ENCODE results near the gene SRPRB.
"Not testable (repeated sequence)": the region's sequence is repeated elsewhere in the genome, so short reads cannot be mapped to it uniquely, and the experiment has no call there.

SRPRB gene

GRCh38 chr3:133779626-133780203, 25.9 kb upstream of the SRPRB start:
- DNase-seq, result no peak

- DNase-seq, result not testable (repeated sequence)
Measured at GRCh38 chr3:133780756-133781155, 24.9 kb upstream of the SRPRB start.

- DNase-seq, result no peak
Measured at GRCh38 chr3:133781570-133781969, 24.0 kb upstream of the SRPRB start.

GRCh38 chr3:133782454-133782853, 23.2 kb upstream of the SRPRB start:
- DNase-seq, result no peak

GRCh38 chr3:133783762-133784161, 21.9 kb upstream of the SRPRB start:
- DNase-seq, result no peak

- no peak for DNase-seq
Measured at GRCh38 chr3:133788024-133788423, 17.6 kb upstream of the SRPRB start.

- DNase-seq, result no peak
Measured at GRCh38 chr3:133792171-133792763, 13.3 kb upstream of the SRPRB start.

- no peak for DNase-seq
Measured at GRCh38 chr3:133797396-133798105, 8.1 kb upstream of the SRPRB start.

GRCh38 chr3:133799794-133800585, 5.6 kb upstream of the SRPRB start:
- DNase-seq, result no peak

GRCh38 chr3:133803469-133803868, 2.1 kb upstream of the SRPRB start:
- no peak for DNase-seq

- no peak for DNase-seq
Measured at GRCh38 chr3:133804896-133805295, 719 bp upstream of the SRPRB start.

- no peak for DNase-seq
Measured at GRCh38 chr3:133805384-133805701, 272 bp upstream of the SRPRB start.

- DNase-seq, result no peak
Measured at GRCh38 chr3:133812872-133813271, 7.3 kb downstream of the SRPRB start.

- no peak for DNase-seq
Measured at GRCh38 chr3:133815386-133815785, 9.8 kb downstream of the SRPRB start.

- no peak for DNase-seq
Measured at GRCh38 chr3:133820129-133820528, 14.5 kb downstream of the SRPRB start.

GRCh38 chr3:133820889-133821675, 15.5 kb downstream of the SRPRB start:
- DNase-seq, result no peak

GRCh38 chr3:133821767-133822638, 16.4 kb downstream of the SRPRB start:
- DNase-seq, result no peak

GRCh38 chr3:133824961-133825485, 19.4 kb downstream of the SRPRB start:
- no peak for DNase-seq

- no peak for DNase-seq
Measured at GRCh38 chr3:133825969-133826727, 20.5 kb downstream of the SRPRB start.

- no peak for DNase-seq
Measured at GRCh38 chr3:133827136-133827535, 21.5 kb downstream of the SRPRB start.

- no peak for DNase-seq
Measured at GRCh38 chr3:133827684-133828083, 22.1 kb downstream of the SRPRB start.

Data from NCI-H510A treated with DMSO at 0.1 percent for 48 hours (cell line).